Nephron (organoid): Measurements from ENCODE around the gene ZNF480.

Source experiments
- H3K27ac Mint-ChIP-seq, 3 experiments: 2 replicates each; pipeline ENCODE4 v1.8.0; 2020; ENCODE audit warnings: mixed read lengths in 3 of 3, mild to moderate bottlenecking in 2 of 3, moderate library complexity in 1 of 3
- H3K27me3 Mint-ChIP-seq: 2 replicates; pipeline ENCODE4 v1.8.0; 2021; ENCODE audit warnings: low read depth, mild to moderate bottlenecking, moderate library complexity, mixed read lengths
- H3K36me3 Mint-ChIP-seq: 2 replicates; pipeline ENCODE4 v1.8.0; 2020; ENCODE audit warnings: low read depth, mixed read lengths
- H3K4me1 Mint-ChIP-seq: 2 replicates; pipeline ENCODE4 v1.8.0; 2020; ENCODE audit warnings: mixed read lengths
- H3K4me3 Mint-ChIP-seq, 3 experiments: 2 replicates each; pipeline ENCODE4 v1.8.0; 2020; ENCODE audit warnings: mild to moderate bottlenecking in 3 of 3, mixed read lengths in 3 of 3, moderate library complexity in 2 of 3
- H3K9me3 Mint-ChIP-seq: 2 replicates; pipeline ENCODE4 v1.8.0; 2020; ENCODE audit warnings: mixed read lengths
- CTCF ChIP-seq, 3 experiments: fragments of 200-600 bp; sonication (generic); IDR thresholded peaks; one replicate each; pipeline ENCODE4 v1.5.0; 2021; ENCODE audit warnings: antibody characterized with exemption in 3 of 3; ENCODE audit not compliant: unreplicated experiment in 3 of 3

ZNF480 gene

GRCh38 chr19:52273301-52273700 lies 23.7 kb upstream of the ZNF480 start:
- Mint-ChIP-seq H3K9me3 (peaks cover 61% of the 10 kb centered on the region), H3K4me1 (peaks cover 22% of the 10 kb centered on the region), H3K36me3 (peaks cover 86% of the 10 kb centered on the region), H3K27ac (no peak overlapping the region), H3K4me3 (peak overlapping the region; percentile 33 to 65 (median 63)), H3K27me3 (peaks cover 3% of the 10 kb centered on the region)
- no peak for TF ChIP-seq CTCF (IDR thresholded peaks at IDR 0.05; ENCODE audit: unreplicated experiment in 3 of 3)

DNA sequence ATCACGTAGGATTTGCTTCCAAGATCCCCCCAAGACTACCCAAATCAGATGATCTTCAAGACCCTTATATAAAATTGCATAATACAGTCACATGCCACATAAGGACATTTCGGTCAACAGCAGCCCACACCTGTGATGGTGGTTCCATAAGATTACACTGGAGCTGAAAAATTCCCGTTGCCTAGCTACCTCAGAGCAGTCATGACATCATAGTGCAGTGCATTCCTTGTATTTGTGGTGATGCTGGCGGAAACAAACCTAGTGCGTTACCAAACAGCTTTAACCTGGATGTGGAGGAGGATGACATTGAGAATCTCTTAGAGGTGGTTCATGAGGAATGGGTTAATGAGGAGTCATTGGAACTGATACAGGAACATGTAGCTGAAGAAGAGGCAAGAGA lies 22.8 kb upstream of the ZNF480 start:
- H3K4me3 Mint-ChIP-seq = peak overlapping the region; percentile 27 to 63 (median 33)
- H3K36me3 Mint-ChIP-seq = peaks cover 94% of the 10 kb centered on the region
- peaks cover 3% of the 10 kb centered on the region for H3K27me3 Mint-ChIP-seq
- no peak overlapping the region for H3K27ac Mint-ChIP-seq
- no peak for TF ChIP-seq CTCF (IDR thresholded peaks at IDR 0.05; ENCODE audit: unreplicated experiment in 3 of 3)
- peaks cover 70% of the 10 kb centered on the region for H3K9me3 Mint-ChIP-seq
- H3K4me1 Mint-ChIP-seq = peaks cover 22% of the 10 kb centered on the region

DNA sequence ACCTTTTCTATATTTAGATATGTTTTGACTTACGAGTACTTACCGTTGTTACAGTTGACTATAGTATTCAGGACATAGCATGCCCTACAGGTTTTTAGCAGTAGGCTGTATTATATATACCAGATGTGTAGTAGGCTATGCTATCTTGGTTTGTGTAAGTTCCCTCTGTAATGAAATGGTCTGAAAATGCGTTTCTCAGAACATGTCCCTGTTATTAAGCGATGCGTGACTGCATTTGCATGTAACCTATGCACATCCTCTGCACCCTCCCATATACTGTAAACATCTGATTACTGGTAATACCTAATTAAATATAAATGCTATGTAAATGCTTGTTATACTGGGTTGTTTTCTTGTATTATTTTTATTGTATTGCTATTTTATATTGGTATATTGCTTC lies 21.0 kb upstream of the ZNF480 start:
- peaks cover 90% of the 10 kb centered on the region for H3K36me3 Mint-ChIP-seq
- TF ChIP-seq CTCF (IDR thresholded peaks at IDR 0.05; ENCODE audit: unreplicated experiment in 3 of 3) = no peak
- no peak overlapping the region for H3K27ac Mint-ChIP-seq
- peaks cover 65% of the 10 kb centered on the region for H3K9me3 Mint-ChIP-seq
- H3K4me1 Mint-ChIP-seq = peaks cover 10% of the 10 kb centered on the region
- H3K4me3 Mint-ChIP-seq = no peak overlapping the region
- H3K27me3 Mint-ChIP-seq = peaks cover 3% of the 10 kb centered on the region

GRCh38 chr19:52277471-52277870 lies 19.5 kb upstream of the ZNF480 start:
- H3K4me1 Mint-ChIP-seq = peaks cover 3% of the 10 kb centered on the region

GRCh38 chr19:52286256-52286655 lies 10.7 kb upstream of the ZNF480 start:
- H3K4me3 Mint-ChIP-seq = no peak overlapping the region

More at GRCh38 chr19:52277471-52277870, 19.5 kb upstream of the ZNF480 start:
- TF ChIP-seq CTCF (IDR thresholded peaks at IDR 0.05; ENCODE audit: unreplicated experiment in 3 of 3) = no peak
- Mint-ChIP-seq H3K27me3 (peaks cover 3% of the 10 kb centered on the region), H3K27ac (no peak overlapping the region), H3K9me3 (peaks cover 61% of the 10 kb centered on the region), H3K4me3 (no peak overlapping the region), H3K36me3 (peaks cover 92% of the 10 kb centered on the region)

More at GRCh38 chr19:52286256-52286655, 10.7 kb upstream of the ZNF480 start:
- Mint-ChIP-seq H3K36me3 (peaks cover 97% of the 10 kb centered on the region), H3K9me3 (peaks cover 33% of the 10 kb centered on the region), H3K27ac (no peak overlapping the region), H3K4me1 (no peaks in the 10 kb centered on the region), H3K27me3 (peaks cover 3% of the 10 kb centered on the region)
- TF ChIP-seq CTCF (IDR thresholded peaks at IDR 0.05; ENCODE audit: unreplicated experiment in 3 of 3) = no peak
